Mesendoderm (in vitro differentiated cells): ENCODE measurements around the gene LRRC27.

Experiments
- DNase-seq: peaks from one replicate; pipeline ENCODE4 v3.0.0; 2013
- H2AK5ac ChIP-seq: 2 replicates; pipeline ENCODE4 v1.6.1; 2013; ENCODE audit warnings: low read length, inconsistent platforms
- H2BK120ac ChIP-seq: 2 replicates; pipeline ENCODE4 v1.6.1; 2013; ENCODE audit warnings: low read depth, mild to moderate bottlenecking, low read length, moderate library complexity, mixed read lengths
- H2BK15ac ChIP-seq: replicated peaks from 2 replicates; pipeline ENCODE4 v1.6.1; 2013; ENCODE audit warnings: low read depth, mild to moderate bottlenecking, moderate library complexity
- H2BK5ac ChIP-seq: 2 replicates; pipeline ENCODE4 v1.6.1; 2013; ENCODE audit warnings: low read length, inconsistent platforms
- H3K18ac ChIP-seq: 2 replicates; pipeline ENCODE4 v1.6.1; 2013; ENCODE audit warnings: mild to moderate bottlenecking, low read length, mixed read lengths
- H3K23ac ChIP-seq: one replicate; pipeline ENCODE4 v1.6.1; 2013; ENCODE audit warnings: low read length
- H3K27ac ChIP-seq: 2 replicates; pipeline ENCODE4 v1.5.1; 2013; ENCODE audit warnings: low read depth, mild to moderate bottlenecking, inconsistent platforms, low read length, moderate library complexity
- H3K27me3 ChIP-seq: 2 replicates; pipeline ENCODE4 v1.6.1; 2013; ENCODE audit warnings: low read length, control low read depth, mild to moderate bottlenecking, inconsistent platforms; ENCODE audit not compliant: insufficient read depth, poor library complexity
- H3K36me3 ChIP-seq: 2 replicates; pipeline ENCODE4 v1.6.1; 2013; ENCODE audit warnings: low read length, inconsistent platforms; ENCODE audit not compliant: control insufficient read depth, insufficient read depth
- H3K4ac ChIP-seq: one replicate; pipeline ENCODE4 v1.6.1; 2013; ENCODE audit warnings: low read depth, mild to moderate bottlenecking, low read length, moderate library complexity
- H3K4me1 ChIP-seq: 2 replicates; pipeline ENCODE4 v1.6.1; 2013; ENCODE audit warnings: low read depth, low read length, inconsistent platforms; ENCODE audit not compliant: control insufficient read depth
- H3K4me2 ChIP-seq: 2 replicates; pipeline ENCODE4 v1.6.1; 2013; ENCODE audit warnings: low read length
- H3K4me3 ChIP-seq: 2 replicates; pipeline ENCODE4 v1.5.1; 2013; ENCODE audit warnings: mild to moderate bottlenecking, low read length
- H3K56ac ChIP-seq: one replicate; pipeline ENCODE4 v1.6.1; 2013; ENCODE audit warnings: low read length
- H3K79me1 ChIP-seq: 2 replicates; pipeline ENCODE4 v1.6.1; 2013; ENCODE audit warnings: low read length, inconsistent platforms
- H3K79me2 ChIP-seq: 2 replicates; pipeline ENCODE4 v1.6.1; 2013; ENCODE audit warnings: mild to moderate bottlenecking, low read length; ENCODE audit not compliant: control insufficient read depth, insufficient read depth
- H3K9ac ChIP-seq: 2 replicates; pipeline ENCODE4 v1.6.1; 2013; ENCODE audit warnings: low read length, inconsistent platforms
- H4K5ac ChIP-seq: one replicate; pipeline ENCODE4 v1.6.1; 2013; ENCODE audit warnings: low read length
- H4K8ac ChIP-seq: one replicate; pipeline ENCODE4 v1.6.1; 2013; ENCODE audit warnings: low read depth, mild to moderate bottlenecking, control low read depth, low read length, moderate library complexity
- WGBS: extraction: QIAGEN DNeasy Blood & Tissue Kit; methylation state at CpG from one replicate; pipeline ENCODE4 v1.1.7; 2013; ENCODE audit warnings: low lambda C conversion rate, missing lambda C conversion rate; ENCODE audit not compliant: insufficient coverage; ENCODE audit errors: extremely low coverage; 5-methylcytosine and 5-hydroxymethylcytosine counted together

LRRC27 gene

GRCh38 chr10:132326925-132327324, 5.1 kb upstream of the LRRC27 start:
- H3K27me3 ChIP-seq, result no peaks in the 10 kb centered on the region
- H3K4me3 ChIP-seq, result no peak overlapping the region
- no peak overlapping the region for H4K8ac ChIP-seq
- peaks cover 12% of the 10 kb centered on the region for H3K79me2 ChIP-seq
- no peak for DNase-seq
- H3K23ac ChIP-seq, result no peak overlapping the region
- H4K5ac ChIP-seq, result no peak overlapping the region
- H3K36me3 ChIP-seq, result no peaks in the 10 kb centered on the region
- H2BK120ac ChIP-seq, result no peak overlapping the region
- H2AK5ac ChIP-seq, result no peak overlapping the region
- H3K4me1 ChIP-seq, result peaks cover 5% of the 10 kb centered on the region
- H2BK15ac ChIP-seq, result no peak overlapping the region
- no peak overlapping the region for H3K18ac ChIP-seq
- no peak overlapping the region for H3K27ac ChIP-seq
- peaks cover 8% of the 10 kb centered on the region for H3K79me1 ChIP-seq
- H2BK5ac ChIP-seq, result no peak overlapping the region
- no peak overlapping the region for H3K4ac ChIP-seq
- H3K56ac ChIP-seq, result no peak overlapping the region
- H3K4me2 ChIP-seq, result no peak overlapping the region
- no CpG with 5 or more reads among the region's 4 CpGs for WGBS
- H3K9ac ChIP-seq, result no peak overlapping the region

GRCh38 chr10:132328106-132328505, 3.9 kb upstream of the LRRC27 start:
- Histone ChIP-seq H2BK5ac (no peak overlapping the region), H3K56ac (no peak overlapping the region), H3K4me1 (peaks cover 5% of the 10 kb centered on the region), H3K4me3 (no peak overlapping the region), H3K27me3 (no peaks in the 10 kb centered on the region), H3K27ac (no peak overlapping the region), H4K5ac (no peak overlapping the region), H3K4ac (no peak overlapping the region), H3K23ac (no peak overlapping the region), H3K36me3 (no peaks in the 10 kb centered on the region), H4K8ac (no peak overlapping the region), H2BK120ac (no peak overlapping the region), H3K18ac (no peak overlapping the region), H3K9ac (no peak overlapping the region), H2BK15ac (no peak overlapping the region), H2AK5ac (no peak overlapping the region), H3K79me1 (peaks cover 8% of the 10 kb centered on the region), H3K79me2 (peaks cover 12% of the 10 kb centered on the region), H3K4me2 (no peak overlapping the region)
- no CpG with 5 or more reads among the region's 9 CpGs for WGBS
- DNase-seq, result no peak

GRCh38 chr10:132328738-132329137, 3.3 kb upstream of the LRRC27 start:
- Histone ChIP-seq H3K4me3 (no peak overlapping the region), H2BK15ac (no peak overlapping the region), H3K79me2 (peaks cover 12% of the 10 kb centered on the region), H3K4me2 (no peak overlapping the region), H3K79me1 (peaks cover 8% of the 10 kb centered on the region), H3K4me1 (peaks cover 5% of the 10 kb centered on the region), H3K27me3 (no peaks in the 10 kb centered on the region), H2BK120ac (no peak overlapping the region), H3K9ac (no peak overlapping the region), H3K18ac (no peak overlapping the region), H4K5ac (no peak overlapping the region), H3K36me3 (no peaks in the 10 kb centered on the region), H3K56ac (no peak overlapping the region), H3K4ac (no peak overlapping the region), H2BK5ac (no peak overlapping the region), H4K8ac (no peak overlapping the region), H2AK5ac (no peak overlapping the region), H3K27ac (no peak overlapping the region), H3K23ac (no peak overlapping the region)
- no CpG with 5 or more reads among the region's 8 CpGs for WGBS
- DNase-seq, result no peak

GRCh38 chr10:132329565-132330485, 2.2 kb upstream of the LRRC27 start:
- Histone ChIP-seq H3K56ac (peak overlapping the region; percentile 70), H2AK5ac (no peak overlapping the region), H4K8ac (no peak overlapping the region), H3K4me2 (peak overlapping the region; percentile 42), H3K9ac (peak overlapping the region; percentile 54), H3K27ac (peak overlapping the region; percentile 4), H2BK120ac (no peak overlapping the region), H3K4ac (no peak overlapping the region), H3K36me3 (no peaks in the 10 kb centered on the region), H3K27me3 (no peaks in the 10 kb centered on the region), H3K79me1 (peaks cover 8% of the 10 kb centered on the region), H4K5ac (no peak overlapping the region), H3K18ac (no peak overlapping the region), H3K23ac (peak overlapping the region; percentile 15), H2BK5ac (no peak overlapping the region), H3K4me1 (peaks cover 5% of the 10 kb centered on the region), H3K4me3 (no peak overlapping the region), H2BK15ac (no peak overlapping the region), H3K79me2 (peaks cover 12% of the 10 kb centered on the region)
- peak; percentile 65 for DNase-seq
- WGBS, result no CpG with 5 or more reads among the region's 23 CpGs

- peak overlapping the region; percentile 24 for H3K9ac ChIP-seq
- no peak overlapping the region for H4K5ac ChIP-seq
- H3K36me3 ChIP-seq, result no peaks in the 10 kb centered on the region
- no peak overlapping the region for H2BK120ac ChIP-seq
- H3K27me3 ChIP-seq, result no peaks in the 10 kb centered on the region
- H2BK5ac ChIP-seq, result no peak overlapping the region
- peaks cover 8% of the 10 kb centered on the region for H3K79me1 ChIP-seq
- no CpG with 5 or more reads among the region's 8 CpGs for WGBS
- H4K8ac ChIP-seq, result no peak overlapping the region
- H3K79me2 ChIP-seq, result peaks cover 12% of the 10 kb centered on the region
- DNase-seq, result no peak
- no peak overlapping the region for H3K4me3 ChIP-seq
- H2BK15ac ChIP-seq, result no peak overlapping the region
- H3K23ac ChIP-seq, result no peak overlapping the region
- H3K18ac ChIP-seq, result no peak overlapping the region
- H3K4me2 ChIP-seq, result peak overlapping the region; percentile 42
- no peak overlapping the region for H2AK5ac ChIP-seq
- H3K4me1 ChIP-seq, result peaks cover 5% of the 10 kb centered on the region
- H3K4ac ChIP-seq, result no peak overlapping the region
- no peak overlapping the region for H3K27ac ChIP-seq
- H3K56ac ChIP-seq, result peak overlapping the region; percentile 37
Measured at GRCh38 chr10:132330486-132330833, 1.5 kb upstream of the LRRC27 start.

- Histone ChIP-seq H3K79me2 (peaks cover 12% of the 10 kb centered on the region), H3K4me1 (peaks cover 5% of the 10 kb centered on the region), H3K27ac (no peak overlapping the region), H2BK15ac (no peak overlapping the region), H3K23ac (no peak overlapping the region), H3K9ac (peak overlapping the region; percentile 67), H2AK5ac (no peak overlapping the region), H3K18ac (no peak overlapping the region), H4K5ac (no peak overlapping the region), H3K4me3 (peak overlapping the region; percentile 2), H3K56ac (peak overlapping the region; percentile 81), H3K36me3 (no peaks in the 10 kb centered on the region), H3K4ac (peak overlapping the region; percentile 82), H2BK5ac (no peak overlapping the region), H3K79me1 (peaks cover 8% of the 10 kb centered on the region), H3K4me2 (peak overlapping the region; percentile 20), H3K27me3 (no peaks in the 10 kb centered on the region), H4K8ac (no peak overlapping the region), H2BK120ac (no peak overlapping the region)
- no peak for DNase-seq
- no CpG with 5 or more reads among the region's 16 CpGs for WGBS
Measured at GRCh38 chr10:132332433-132332754, 401 bp downstream of the LRRC27 start.
